ENCODE data around the gene CALN1. TPM values are rescaled to one million over a fixed set of nuclear protein-coding genes. Genes with fewer than 3 reads are reported as not detected.

The CALN1 gene
- total and polyA plus RNA-seq, 7 donors = 0.01 to 0.06 (median 0.02) TPM; not detected in 2

DNA sequence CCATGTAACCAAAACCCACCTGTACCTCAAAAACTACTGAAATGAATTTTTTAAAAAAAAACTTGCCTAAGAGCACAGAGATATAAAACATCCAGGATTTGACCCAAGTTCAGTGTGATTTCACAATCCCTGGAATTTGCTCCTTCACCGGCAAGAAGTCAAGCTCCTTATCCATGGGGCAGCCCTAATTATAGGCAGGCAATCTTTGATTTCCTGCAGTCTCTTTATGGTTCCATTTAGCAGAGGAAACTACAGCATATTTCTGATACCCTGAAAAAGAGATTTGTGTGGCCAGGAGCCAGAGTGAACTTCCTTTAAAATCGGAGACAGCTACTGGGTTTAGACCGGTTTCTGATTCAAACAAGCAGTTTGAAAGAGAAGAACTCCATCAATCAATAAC lies 154.1 kb downstream of the CALN1 start:
- TF ChIP-seq, protein P1, sequence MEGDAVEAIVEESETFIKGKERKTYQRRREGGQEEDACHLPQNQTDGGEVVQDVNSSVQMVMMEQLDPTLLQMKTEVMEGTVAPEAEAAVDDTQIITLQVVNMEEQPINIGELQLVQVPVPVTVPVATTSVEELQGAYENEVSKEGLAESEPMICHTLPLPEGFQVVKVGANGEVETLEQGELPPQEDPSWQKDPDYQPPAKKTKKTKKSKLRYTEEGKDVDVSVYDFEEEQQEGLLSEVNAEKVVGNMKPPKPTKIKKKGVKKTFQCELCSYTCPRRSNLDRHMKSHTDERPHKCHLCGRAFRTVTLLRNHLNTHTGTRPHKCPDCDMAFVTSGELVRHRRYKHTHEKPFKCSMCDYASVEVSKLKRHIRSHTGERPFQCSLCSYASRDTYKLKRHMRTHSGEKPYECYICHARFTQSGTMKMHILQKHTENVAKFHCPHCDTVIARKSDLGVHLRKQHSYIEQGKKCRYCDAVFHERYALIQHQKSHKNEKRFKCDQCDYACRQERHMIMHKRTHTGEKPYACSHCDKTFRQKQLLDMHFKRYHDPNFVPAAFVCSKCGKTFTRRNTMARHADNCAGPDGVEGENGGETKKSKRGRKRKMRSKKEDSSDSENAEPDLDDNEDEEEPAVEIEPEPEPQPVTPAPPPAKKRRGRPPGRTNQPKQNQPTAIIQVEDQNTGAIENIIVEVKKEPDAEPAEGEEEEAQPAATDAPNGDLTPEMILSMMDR (IDR thresholded peaks at IDR 0.05) = no peak
- Histone ChIP-seq H3K27ac (no peak overlapping the region), H3K4me3 (no peak overlapping the region), H3K9me3 (no peaks in the 10 kb centered on the region), H3K4me1 (no peaks in the 10 kb centered on the region), H3K36me3 (ENCODE audit: insufficient read depth in 1 of 2, low read depth in 1 of 2) (no peaks in the 10 kb centered on the region), H3K27me3 (ENCODE audit: insufficient read depth in 3 of 3, low read length in 2 of 3) (peaks cover 0 to 2% (median 0%) of the 10 kb centered on the region in 3 donors)
- ATAC-seq = no peak
- DNase-seq = no peak
- intact Hi-C loops (cut with DNase I) = no loop called here
- WGBS, 3 donors = 42 to 52% (median 42%) methylated on average over 3 of the region's 3 CpGs

DNA sequence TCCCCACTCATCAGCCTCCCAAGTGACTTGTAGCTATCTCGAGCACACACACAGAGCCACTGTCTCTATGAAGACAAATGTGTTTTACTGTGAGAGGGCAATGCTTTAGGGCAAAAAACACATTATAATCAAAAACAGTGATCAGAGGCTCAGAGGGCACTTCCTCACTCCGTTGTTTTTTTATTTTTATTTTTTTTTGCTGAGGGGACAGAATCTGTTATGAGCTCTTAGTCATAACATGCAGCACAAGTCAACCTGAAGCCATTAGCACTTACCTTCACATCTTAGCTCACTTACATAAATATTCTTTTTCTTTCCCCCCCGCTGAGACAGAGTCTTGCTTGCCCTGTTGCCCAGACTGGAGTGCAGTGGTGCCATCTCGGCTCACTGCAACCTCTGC lies 157.7 kb downstream of the CALN1 start:
- H3K27ac ChIP-seq = no peak overlapping the region
- TF ChIP-seq, protein P1 (IDR thresholded peaks at IDR 0.05) = no peak
- intact Hi-C loops (cut with DNase I) = no loop called here
- no peaks in the 10 kb centered on the region for H3K27me3 ChIP-seq (ENCODE audit: insufficient read depth in 3 of 3, low read length in 2 of 3)
- 67 to 76% (median 74%) methylated on average over 4 of the region's 4 CpGs for WGBS, 3 donors
- ATAC-seq = no peak
- DNase-seq = no peak
- H3K4me3 ChIP-seq = no peak overlapping the region
- H3K9me3 ChIP-seq = no peaks in the 10 kb centered on the region
- no peaks in the 10 kb centered on the region for H3K4me1 ChIP-seq
- no peaks in the 10 kb centered on the region for H3K36me3 ChIP-seq (ENCODE audit: insufficient read depth in 1 of 2, low read depth in 1 of 2)

DNA sequence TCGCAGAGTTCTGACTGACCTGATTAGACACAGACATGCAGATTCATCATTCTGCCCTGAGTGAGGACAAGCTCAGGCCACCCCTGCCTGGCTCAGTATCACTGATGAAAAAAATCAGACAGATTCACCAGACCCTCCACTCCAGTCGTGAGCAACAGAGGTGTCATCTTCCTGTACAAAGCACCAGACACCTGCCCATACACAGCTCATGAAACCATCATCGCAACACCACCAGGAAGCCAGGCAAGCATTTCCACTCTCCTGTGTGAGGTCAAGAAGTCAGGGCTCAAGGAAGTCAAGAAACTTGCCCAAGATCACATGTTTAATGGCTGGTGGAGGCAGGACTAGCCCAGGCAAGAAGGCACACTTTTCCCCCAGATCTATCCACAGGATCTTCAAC lies 163.0 kb downstream of the CALN1 start:
- ATAC-seq = no peak
- TF ChIP-seq, protein P1 (IDR thresholded peaks at IDR 0.05) = no peak
- Histone ChIP-seq H3K36me3 (ENCODE audit: insufficient read depth in 1 of 2, low read depth in 1 of 2) (no peaks in the 10 kb centered on the region), H3K27me3 (ENCODE audit: insufficient read depth in 3 of 3, low read length in 2 of 3) (no peaks in the 10 kb centered on the region), H3K9me3 (no peaks in the 10 kb centered on the region), H3K4me1 (no peaks in the 10 kb centered on the region), H3K27ac (no peak overlapping the region), H3K4me3 (no peak overlapping the region)
- 58 to 72% (median 59%) methylated on average over 3 of the region's 3 CpGs for WGBS, 3 donors
- intact Hi-C loops (cut with DNase I) = no loop called here
- no peak for DNase-seq

DNA sequence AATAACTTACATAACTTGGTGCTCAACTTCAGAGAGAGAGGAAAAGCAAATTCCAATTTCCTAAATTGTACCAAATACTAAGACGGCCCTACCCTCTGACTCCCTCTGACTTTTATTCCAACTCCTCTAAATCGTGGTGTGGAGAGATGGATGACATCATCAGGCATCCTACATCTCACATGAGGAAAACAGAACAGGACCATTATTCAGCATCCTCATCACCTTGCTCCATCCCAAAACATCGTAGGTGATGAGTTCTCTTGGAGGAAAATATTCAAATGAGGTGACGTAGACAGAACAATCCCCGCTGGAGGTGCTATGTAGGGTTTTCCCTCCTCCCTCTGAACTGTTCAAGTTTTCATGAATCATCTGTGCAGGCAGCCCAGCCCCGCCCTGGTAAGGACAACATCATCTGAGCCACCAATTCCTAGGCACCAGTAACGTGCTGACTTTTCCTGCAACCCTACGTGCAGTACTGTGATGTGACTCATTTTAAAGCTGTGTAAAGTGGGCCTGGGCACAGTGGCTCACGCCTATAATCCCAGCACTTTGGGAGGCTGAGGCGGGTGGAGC lies 167.2 kb downstream of the CALN1 start:
- TF ChIP-seq, protein P1 (IDR thresholded peaks at IDR 0.05) = no peak
- H3K36me3 ChIP-seq (ENCODE audit: insufficient read depth in 1 of 2, low read depth in 1 of 2) = no peaks in the 10 kb centered on the region
- intact Hi-C loops (cut with DNase I) = no loop called here
- no peak overlapping the region for H3K27ac ChIP-seq
- no peak overlapping the region for H3K4me3 ChIP-seq
- H3K9me3 ChIP-seq = no peaks in the 10 kb centered on the region
- 76 to 82% (median 82%) methylated on average over 10 of the region's 10 CpGs for WGBS, 3 donors
- DNase-seq (no peak), ATAC-seq (no peak)
- no peaks in the 10 kb centered on the region for H3K27me3 ChIP-seq (ENCODE audit: insufficient read depth in 3 of 3, low read length in 2 of 3)
- no peaks in the 10 kb centered on the region for H3K4me1 ChIP-seq

DNA sequence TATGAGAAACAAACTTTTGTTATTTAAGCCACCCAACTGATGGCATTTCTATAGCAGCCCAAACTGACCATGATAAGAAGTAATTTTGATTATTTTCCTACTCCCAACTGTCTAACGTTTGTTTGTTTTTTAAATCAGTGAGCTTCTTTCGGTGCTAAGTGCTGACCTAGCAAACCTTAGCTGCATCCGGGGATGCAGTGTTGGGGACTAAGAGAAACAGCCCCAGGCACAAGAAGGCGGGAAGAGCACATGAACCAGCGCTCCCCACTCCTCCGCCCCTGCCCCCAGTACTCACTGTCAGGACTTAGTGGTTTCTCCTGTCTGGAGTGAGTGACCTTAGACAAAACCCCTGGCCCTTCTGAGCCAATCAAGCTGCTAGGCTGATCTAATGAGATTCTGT lies 168.8 kb downstream of the CALN1 start:
- intact Hi-C loops (cut with DNase I) = no loop called here
- WGBS, 3 donors = 82 to 88% (median 87%) methylated on average over 6 of the region's 6 CpGs
- no peaks in the 10 kb centered on the region for H3K4me1 ChIP-seq
- no peaks in the 10 kb centered on the region for H3K36me3 ChIP-seq (ENCODE audit: insufficient read depth in 1 of 2, low read depth in 1 of 2)
- no peak overlapping the region for H3K4me3 ChIP-seq
- H3K27ac ChIP-seq = no peak overlapping the region
- ATAC-seq (no peak), DNase-seq (no peak)
- no peaks in the 10 kb centered on the region for H3K27me3 ChIP-seq (ENCODE audit: insufficient read depth in 3 of 3, low read length in 2 of 3)
- H3K9me3 ChIP-seq = no peaks in the 10 kb centered on the region
- TF ChIP-seq, protein P1 (IDR thresholded peaks at IDR 0.05) = no peak

All from psoas muscle (tissue), 8 donors.